Liver (tissue), 9 donors: ENCODE measurements around the gene HSF2BP. TPM values are rescaled to one million over a fixed set of nuclear protein-coding genes. Genes with fewer than 3 reads are reported as not detected.

Experiments
- DNase-seq: peaks from one replicate; pipeline ENCODE4 v3.0.0-alpha.2; 2017; ENCODE audit warnings: low spot score
- H3K27ac ChIP-seq, 2 donors: one replicate each; pipeline ENCODE4 v1.7.0; 2013; ENCODE audit warnings: inconsistent platforms in 2 of 2, low read length in 2 of 2, control low read depth in 1 of 2, low read depth in 1 of 2, mild to moderate bottlenecking in 1 of 2
- H3K27me3 ChIP-seq, 4 donors: one replicate each; pipeline versions ENCODE4 v1.6.1 to v1.7.0; 2013; ENCODE audit warnings: low read length in 3 of 4, inconsistent platforms in 1 of 4, mild to moderate bottlenecking in 1 of 4, moderate library complexity in 1 of 4; ENCODE audit not compliant: control insufficient read depth in 4 of 4, insufficient read depth in 4 of 4
- H3K36me3 ChIP-seq, 4 donors: one replicate each; pipeline versions ENCODE4 v1.6.1 to v1.7.0; 2013; ENCODE audit warnings: low read length in 3 of 4, mild to moderate bottlenecking in 3 of 4, low read depth in 1 of 4, moderate library complexity in 1 of 4; ENCODE audit not compliant: control insufficient read depth in 4 of 4, insufficient read depth in 3 of 4
- H3K4me1 ChIP-seq, 4 donors: one replicate each; pipeline versions ENCODE4 v1.6.1 to v1.7.0; 2013; ENCODE audit warnings: low read length in 3 of 4, mild to moderate bottlenecking in 3 of 4, moderate library complexity in 1 of 4; ENCODE audit not compliant: control insufficient read depth in 4 of 4, insufficient read depth in 4 of 4
- H3K4me3 ChIP-seq, 3 donors: one replicate each; pipeline versions ENCODE4 v1.6.1 to v1.7.0; 2013; ENCODE audit warnings: low read length in 3 of 3, control low read depth in 1 of 3, low read depth in 1 of 3, mild to moderate bottlenecking in 1 of 3
- H3K9ac ChIP-seq, 2 donors: one replicate each; pipeline ENCODE4 v1.7.0; 2013; ENCODE audit warnings: low read length in 2 of 2, mild to moderate bottlenecking in 2 of 2, moderate library complexity in 2 of 2, control low read depth in 1 of 2, low read depth in 1 of 2
- H3K9me3 ChIP-seq, 4 donors: one replicate each; pipeline versions ENCODE4 v1.6.1 to v1.7.0; 2013; ENCODE audit warnings: low read length in 3 of 4; ENCODE audit not compliant: control insufficient read depth in 4 of 4
- ATF3 ChIP-seq: IDR thresholded peaks from 2 replicates; pipeline ENCODE4 v1.6.1; 2016; ENCODE audit warnings: antibody characterized with exemption
- FOXA2 ChIP-seq: IDR thresholded peaks from 2 replicates; pipeline ENCODE4 v1.6.1; 2016; ENCODE audit warnings: antibody characterized with exemption
- GABPA ChIP-seq, 2 donors: IDR thresholded peaks in 1 of 2; conservative IDR thresholded peaks in 1 of 2; 2 replicates each; pipeline ENCODE4 v1.6.1; 2016; ENCODE audit warnings: antibody characterized with exemption in 2 of 2, mild to moderate bottlenecking in 1 of 2, moderate library complexity in 1 of 2
- HNF4A ChIP-seq, 2 donors: conservative IDR thresholded peaks; 2 replicates each; pipeline ENCODE4 v1.6.1; 2016; ENCODE audit warnings: antibody characterized with exemption in 2 of 2, mild to moderate bottlenecking in 2 of 2
- HNF4G ChIP-seq: IDR thresholded peaks from 2 replicates; pipeline ENCODE4 v1.6.1; 2016; ENCODE audit warnings: antibody characterized with exemption
- JUND ChIP-seq, 2 donors: IDR thresholded peaks; 2 replicates each; pipeline ENCODE4 v1.6.1; 2016; ENCODE audit warnings: antibody characterized with exemption in 2 of 2
- MAX ChIP-seq: IDR thresholded peaks from 2 replicates; pipeline ENCODE4 v1.6.1; 2016; ENCODE audit warnings: antibody characterized with exemption
- NR2F2 ChIP-seq: IDR thresholded peaks from 2 replicates; pipeline ENCODE4 v1.6.1; 2016; ENCODE audit warnings: antibody characterized with exemption
- RAD21 ChIP-seq, 2 donors: IDR thresholded peaks; 2 replicates each; pipeline ENCODE4 v1.6.1; 2016; ENCODE audit warnings: antibody characterized with exemption in 2 of 2, mild to moderate bottlenecking in 2 of 2
- RXRA ChIP-seq, 2 donors: IDR thresholded peaks; 2 replicates each; pipeline ENCODE4 v1.6.1; 2017 to 2018; ENCODE audit warnings: antibody characterized with exemption in 2 of 2, mild to moderate bottlenecking in 1 of 2
- SP1 ChIP-seq: IDR thresholded peaks from 2 replicates; pipeline ENCODE4 v1.6.1; 2018; ENCODE audit warnings: antibody characterized with exemption, mild to moderate bottlenecking
- whole genome bisulfite sequencing: extraction: QIAGEN DNeasy Blood & Tissue Kit; methylation state at CpG from one replicate; pipeline ENCODE4 v1.1.7; 2013; 5-methylcytosine and 5-hydroxymethylcytosine counted together
- polyA plus RNA-seq, 2 donors: library from polyadenylated mRNA; stranded (reverse) in 1 of 2; unstranded in 1 of 2; fragments of 200-250 nt in 1 of 2; fragments of >200 nt in 1 of 2; fragmentation: Nextera tagmentation in 1 of 2; extraction: Ambion mirVana in 1 of 2; gene quantifications; one replicate each; pipeline versions ENCODE4 v1.2.1 to v1.2.3, GENCODE V29; 2013 to 2015
- total RNA-seq, 2 donors: library from RNA; depleted of rRNA; stranded (reverse); fragments of >200 nt; gene quantifications; one replicate each; pipeline ENCODE4 v1.2.3, GENCODE V29; 2014
- TF ChIP-seq, protein P1 (sequence below): IDR thresholded peaks from 2 replicates; pipeline ENCODE4 v1.6.1; 2016; ENCODE audit warnings: antibody characterized with exemption, mild to moderate bottlenecking
- TF ChIP-seq, protein P2 (sequence below): IDR thresholded peaks from 2 replicates; pipeline ENCODE4 v1.6.1; 2016; ENCODE audit warnings: antibody characterized with exemption
- TF ChIP-seq, protein P3 (sequence below): fragments of 150-350 bp; IDR thresholded peaks from 2 replicates; pipeline ENCODE4 v1.5.1; 2017; ENCODE audit warnings: improper control_type of control experiment, low read depth, low read length; ENCODE audit not compliant: missing input control
- donor health status: healthy.
- donor health status: healthy.
- donor health status: healthy.
- donor health status: healthy.
- donor health status: healthy.

Gene HSF2BP
- total and polyA plus RNA-seq, 4 donors: 0.14 to 0.33 (median 0.16) TPM; not detected in 1

DNA sequence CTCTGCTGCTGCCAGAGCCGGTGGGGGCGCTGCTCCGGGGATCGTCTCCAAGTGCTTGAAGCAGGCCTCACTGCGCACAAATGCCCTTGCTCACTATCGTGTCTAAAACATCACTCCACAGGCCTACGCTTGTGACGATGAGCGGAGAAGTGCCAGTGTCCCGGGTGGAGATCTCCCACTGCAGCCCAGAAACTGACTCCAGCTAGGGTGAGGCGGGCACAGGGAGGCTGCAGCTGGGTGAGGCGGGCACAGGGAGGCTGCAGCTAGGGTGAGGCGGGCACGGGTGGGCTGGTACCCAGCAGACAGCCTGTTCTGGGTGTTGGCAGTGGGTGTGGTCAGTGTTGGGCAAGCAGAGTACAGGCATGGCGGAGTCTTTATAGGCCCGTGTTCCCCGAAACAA lies 36.9 kb upstream of the HSF2BP start:
- H3K27me3 ChIP-seq: no peaks in the 10 kb centered on the region
- H3K4me3 ChIP-seq: no peak overlapping the region
- H3K27ac ChIP-seq: no peak overlapping the region
- no peaks in the 10 kb centered on the region for H3K4me1 ChIP-seq
- H3K9me3 ChIP-seq: no peaks in the 10 kb centered on the region
- WGBS: 90% methylated on average over 17 of the region's 17 CpGs
- TF ChIP-seq FOXA2 (no peak), RXRA (IDR thresholded peaks at IDR 0.05) (no peak), HNF4A (conservative IDR thresholded peaks at IDR 0.05) (no peak), MAX (no peak)
- TF ChIP-seq, protein P1, sequence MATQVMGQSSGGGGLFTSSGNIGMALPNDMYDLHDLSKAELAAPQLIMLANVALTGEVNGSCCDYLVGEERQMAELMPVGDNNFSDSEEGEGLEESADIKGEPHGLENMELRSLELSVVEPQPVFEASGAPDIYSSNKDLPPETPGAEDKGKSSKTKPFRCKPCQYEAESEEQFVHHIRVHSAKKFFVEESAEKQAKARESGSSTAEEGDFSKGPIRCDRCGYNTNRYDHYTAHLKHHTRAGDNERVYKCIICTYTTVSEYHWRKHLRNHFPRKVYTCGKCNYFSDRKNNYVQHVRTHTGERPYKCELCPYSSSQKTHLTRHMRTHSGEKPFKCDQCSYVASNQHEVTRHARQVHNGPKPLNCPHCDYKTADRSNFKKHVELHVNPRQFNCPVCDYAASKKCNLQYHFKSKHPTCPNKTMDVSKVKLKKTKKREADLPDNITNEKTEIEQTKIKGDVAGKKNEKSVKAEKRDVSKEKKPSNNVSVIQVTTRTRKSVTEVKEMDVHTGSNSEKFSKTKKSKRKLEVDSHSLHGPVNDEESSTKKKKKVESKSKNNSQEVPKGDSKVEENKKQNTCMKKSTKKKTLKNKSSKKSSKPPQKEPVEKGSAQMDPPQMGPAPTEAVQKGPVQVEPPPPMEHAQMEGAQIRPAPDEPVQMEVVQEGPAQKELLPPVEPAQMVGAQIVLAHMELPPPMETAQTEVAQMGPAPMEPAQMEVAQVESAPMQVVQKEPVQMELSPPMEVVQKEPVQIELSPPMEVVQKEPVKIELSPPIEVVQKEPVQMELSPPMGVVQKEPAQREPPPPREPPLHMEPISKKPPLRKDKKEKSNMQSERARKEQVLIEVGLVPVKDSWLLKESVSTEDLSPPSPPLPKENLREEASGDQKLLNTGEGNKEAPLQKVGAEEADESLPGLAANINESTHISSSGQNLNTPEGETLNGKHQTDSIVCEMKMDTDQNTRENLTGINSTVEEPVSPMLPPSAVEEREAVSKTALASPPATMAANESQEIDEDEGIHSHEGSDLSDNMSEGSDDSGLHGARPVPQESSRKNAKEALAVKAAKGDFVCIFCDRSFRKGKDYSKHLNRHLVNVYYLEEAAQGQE: no peak
- TF ChIP-seq, protein P2, sequence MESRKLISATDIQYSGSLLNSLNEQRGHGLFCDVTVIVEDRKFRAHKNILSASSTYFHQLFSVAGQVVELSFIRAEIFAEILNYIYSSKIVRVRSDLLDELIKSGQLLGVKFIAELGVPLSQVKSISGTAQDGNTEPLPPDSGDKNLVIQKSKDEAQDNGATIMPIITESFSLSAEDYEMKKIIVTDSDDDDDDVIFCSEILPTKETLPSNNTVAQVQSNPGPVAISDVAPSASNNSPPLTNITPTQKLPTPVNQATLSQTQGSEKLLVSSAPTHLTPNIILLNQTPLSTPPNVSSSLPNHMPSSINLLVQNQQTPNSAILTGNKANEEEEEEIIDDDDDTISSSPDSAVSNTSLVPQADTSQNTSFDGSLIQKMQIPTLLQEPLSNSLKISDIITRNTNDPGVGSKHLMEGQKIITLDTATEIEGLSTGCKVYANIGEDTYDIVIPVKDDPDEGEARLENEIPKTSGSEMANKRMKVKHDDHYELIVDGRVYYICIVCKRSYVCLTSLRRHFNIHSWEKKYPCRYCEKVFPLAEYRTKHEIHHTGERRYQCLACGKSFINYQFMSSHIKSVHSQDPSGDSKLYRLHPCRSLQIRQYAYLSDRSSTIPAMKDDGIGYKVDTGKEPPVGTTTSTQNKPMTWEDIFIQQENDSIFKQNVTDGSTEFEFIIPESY: no peak
- peaks cover 0 to 35% (median 8%) of the 10 kb centered on the region in 4 donors for H3K36me3 ChIP-seq
- DNase-seq: no peak
- H3K9ac ChIP-seq: no peak overlapping the region

GRCh38 chr21:43694437-43695079 lies 35.3 kb upstream of the HSF2BP start:
- Histone ChIP-seq H3K36me3 (peaks cover 6 to 51% (median 18%) of the 10 kb centered on the region in 4 donors), H3K9ac (no peak overlapping the region), H3K4me1 (no peaks in the 10 kb centered on the region), H3K27me3 (no peaks in the 10 kb centered on the region), H3K4me3 (no peak overlapping the region), H3K9me3 (no peaks in the 10 kb centered on the region), H3K27ac (no peak overlapping the region)
- TF ChIP-seq RXRA (IDR thresholded peaks at IDR 0.05): no peak
- TF ChIP-seq ATF3: no peak
- TF ChIP-seq, protein P2: no peak
- no peak for TF ChIP-seq HNF4A (conservative IDR thresholded peaks at IDR 0.05)
- no peak for TF ChIP-seq JUND (IDR thresholded peaks at IDR 0.05)
- TF ChIP-seq, protein P1: no peak
- no peak for TF ChIP-seq SP1
- no peak for TF ChIP-seq GABPA (IDR thresholded peaks at IDR 0.05 in 1 of 2, conservative IDR thresholded peaks at IDR 0.05 in 1 of 2)
- no peak for TF ChIP-seq FOXA2
- TF ChIP-seq, protein P3, sequence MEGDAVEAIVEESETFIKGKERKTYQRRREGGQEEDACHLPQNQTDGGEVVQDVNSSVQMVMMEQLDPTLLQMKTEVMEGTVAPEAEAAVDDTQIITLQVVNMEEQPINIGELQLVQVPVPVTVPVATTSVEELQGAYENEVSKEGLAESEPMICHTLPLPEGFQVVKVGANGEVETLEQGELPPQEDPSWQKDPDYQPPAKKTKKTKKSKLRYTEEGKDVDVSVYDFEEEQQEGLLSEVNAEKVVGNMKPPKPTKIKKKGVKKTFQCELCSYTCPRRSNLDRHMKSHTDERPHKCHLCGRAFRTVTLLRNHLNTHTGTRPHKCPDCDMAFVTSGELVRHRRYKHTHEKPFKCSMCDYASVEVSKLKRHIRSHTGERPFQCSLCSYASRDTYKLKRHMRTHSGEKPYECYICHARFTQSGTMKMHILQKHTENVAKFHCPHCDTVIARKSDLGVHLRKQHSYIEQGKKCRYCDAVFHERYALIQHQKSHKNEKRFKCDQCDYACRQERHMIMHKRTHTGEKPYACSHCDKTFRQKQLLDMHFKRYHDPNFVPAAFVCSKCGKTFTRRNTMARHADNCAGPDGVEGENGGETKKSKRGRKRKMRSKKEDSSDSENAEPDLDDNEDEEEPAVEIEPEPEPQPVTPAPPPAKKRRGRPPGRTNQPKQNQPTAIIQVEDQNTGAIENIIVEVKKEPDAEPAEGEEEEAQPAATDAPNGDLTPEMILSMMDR: no peak
- no peak for TF ChIP-seq HNF4G
- no peak for TF ChIP-seq NR2F2
- TF ChIP-seq RAD21 (IDR thresholded peaks at IDR 0.05): no peak
- TF ChIP-seq MAX: no peak
- WGBS: 96% methylated on average over 27 of the region's 27 CpGs
- no peak for DNase-seq
